HG02623 (cell line): ENCODE results near the gene GBA2.

ENCODE experiments used
- ATAC-seq: cut with Tn5 transposase; IDR thresholded peaks from one replicate; pipeline ENCODE4 v1.9.1; 2021; ENCODE audit warnings: moderate library complexity; ENCODE audit not compliant: unreplicated experiment

The GBA2 gene

GRCh38 chr9:35718721-35719511 lies 30.1 kb downstream of the GBA2 start:
- no peak for ATAC-seq

GRCh38 chr9:35717132-35717870 lies 31.7 kb downstream of the GBA2 start:
- ATAC-seq, result no peak

GRCh38 chr9:35716230-35716629 lies 32.8 kb downstream of the GBA2 start:
- no peak for ATAC-seq

DNA sequence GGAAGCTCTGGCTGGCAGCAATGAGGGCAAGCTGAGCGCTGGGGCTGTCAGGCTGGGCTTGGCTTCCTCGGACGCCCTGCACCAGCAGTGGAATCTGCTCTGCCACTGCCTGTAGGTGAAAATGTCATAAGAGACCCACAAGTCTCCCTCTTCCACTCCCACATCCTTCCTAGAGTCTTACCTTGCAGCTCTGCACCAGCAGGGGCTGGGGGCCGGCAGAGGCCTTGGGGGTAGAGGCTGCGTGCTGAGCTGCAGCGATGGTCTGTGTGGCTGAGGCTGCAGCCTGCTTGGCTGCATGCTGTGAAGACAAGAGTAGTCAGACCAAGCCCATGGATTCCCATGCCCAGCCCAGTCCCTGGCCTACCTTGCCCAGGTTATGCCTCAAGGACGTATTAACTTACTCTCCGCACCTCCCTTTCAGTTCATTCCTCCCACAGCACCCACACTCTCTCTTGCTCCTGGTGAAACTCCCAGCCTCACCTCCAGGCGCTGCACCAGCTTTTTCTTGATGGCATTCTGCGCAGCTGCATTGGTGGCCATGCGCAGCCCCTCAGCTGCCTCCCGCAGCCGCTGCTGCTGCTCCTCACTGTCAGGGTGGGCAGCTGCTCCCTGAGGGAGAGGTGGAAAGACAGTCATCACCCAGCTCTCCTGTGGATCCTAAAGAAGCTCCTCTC lies 34.3 kb downstream of the GBA2 start:
- ATAC-seq, result no peak

DNA sequence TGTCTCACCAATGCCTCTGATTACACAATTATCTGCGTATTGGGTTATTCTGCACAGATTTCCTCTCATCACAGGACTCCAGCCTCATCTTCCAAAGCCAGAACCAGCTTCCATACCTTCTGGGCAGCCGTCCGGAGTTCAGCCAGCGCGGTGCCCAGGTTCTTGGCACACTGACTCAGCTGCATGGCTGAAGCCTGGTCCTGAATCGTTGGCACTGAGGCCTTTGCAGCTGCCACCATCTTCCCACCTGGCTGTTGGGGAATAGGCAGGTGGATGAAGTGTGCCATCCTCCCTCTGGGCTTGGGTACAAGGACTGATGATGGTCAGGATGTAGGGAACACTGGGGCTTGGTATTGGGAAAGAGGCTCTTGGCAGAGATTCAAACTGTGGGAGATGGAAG lies 34.9 kb downstream of the GBA2 start:
- no peak for ATAC-seq

GRCh38 chr9:35713578-35713977 lies 35.5 kb downstream of the GBA2 start:
- no peak for ATAC-seq

GRCh38 chr9:35712762-35713400 lies 36.1 kb downstream of the GBA2 start:
- ATAC-seq, result no peak

GRCh38 chr9:35711501-35712428 lies 37.3 kb downstream of the GBA2 start:
- ATAC-seq, result no peak

DNA sequence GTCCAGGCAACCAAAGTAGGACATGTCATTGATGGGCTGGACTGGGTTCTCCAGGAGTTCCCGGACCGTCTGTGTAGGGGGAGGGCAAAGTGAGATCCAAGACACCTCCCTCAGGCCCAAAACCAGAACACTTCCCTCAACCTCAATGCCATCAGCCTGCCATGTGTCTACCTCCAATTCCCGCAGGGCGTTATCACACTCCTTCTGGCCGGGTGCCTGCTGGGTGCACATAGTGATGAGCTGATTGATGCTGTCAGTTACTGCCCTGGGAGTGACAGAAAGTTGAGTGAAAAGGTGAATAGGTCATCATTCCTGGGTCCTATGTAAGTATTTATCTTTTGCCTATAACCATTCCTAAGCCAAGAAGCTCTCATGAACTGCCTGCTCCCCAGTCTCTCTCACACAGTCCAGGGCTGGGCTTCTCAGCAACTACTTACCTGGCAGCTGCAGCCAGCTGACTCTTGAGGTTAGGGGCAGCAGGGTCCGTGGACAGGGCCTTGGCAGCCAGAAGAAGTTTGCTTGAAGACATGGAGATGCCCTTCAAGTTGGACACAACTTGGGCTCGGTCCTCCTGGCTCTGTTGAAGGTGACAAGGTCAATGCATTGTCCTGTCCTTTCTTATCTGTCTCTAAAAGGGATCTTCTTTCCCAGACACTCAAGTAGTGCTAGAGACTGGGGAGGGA lies 38.1 kb downstream of the GBA2 start:
- ATAC-seq, result no peak

- no peak for ATAC-seq
Observed at GRCh38 chr9:35708146-35708545, 40.9 kb downstream of the GBA2 start.

- no peak for ATAC-seq
Observed at GRCh38 chr9:35706951-35707350, 42.1 kb downstream of the GBA2 start.

DNA sequence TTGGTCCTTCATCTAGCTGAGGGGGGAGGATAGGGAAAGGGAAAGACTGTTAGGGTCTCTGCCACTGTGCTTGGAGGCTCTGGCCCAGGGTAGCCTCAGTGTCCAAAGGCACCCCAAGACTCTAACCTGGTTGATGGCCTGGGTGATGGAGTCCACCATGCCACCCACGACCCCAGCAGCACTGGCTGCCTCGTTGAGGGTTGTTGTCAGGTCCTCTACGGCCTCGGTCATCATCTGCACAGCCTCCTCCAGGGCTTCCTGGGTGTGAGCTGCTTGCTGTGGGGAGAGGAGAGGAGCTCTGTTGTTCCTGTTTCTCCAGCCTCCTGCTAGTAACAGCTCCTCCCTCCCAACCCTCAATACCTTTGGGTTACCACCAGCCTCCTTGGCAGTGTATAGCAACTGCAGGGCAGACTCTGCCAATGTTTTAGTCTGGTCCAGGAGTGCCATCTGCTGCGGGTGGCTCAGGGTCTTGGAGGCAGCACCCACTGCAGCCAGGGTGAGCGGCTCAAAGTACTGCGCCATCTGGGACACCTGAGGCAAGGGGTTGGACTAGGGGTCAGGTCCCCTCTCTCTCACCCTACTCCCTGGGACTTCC lies 43.1 kb downstream of the GBA2 start:
- no peak for ATAC-seq

- no peak for ATAC-seq
Observed at GRCh38 chr9:35705372-35705771, 43.7 kb downstream of the GBA2 start.

DNA sequence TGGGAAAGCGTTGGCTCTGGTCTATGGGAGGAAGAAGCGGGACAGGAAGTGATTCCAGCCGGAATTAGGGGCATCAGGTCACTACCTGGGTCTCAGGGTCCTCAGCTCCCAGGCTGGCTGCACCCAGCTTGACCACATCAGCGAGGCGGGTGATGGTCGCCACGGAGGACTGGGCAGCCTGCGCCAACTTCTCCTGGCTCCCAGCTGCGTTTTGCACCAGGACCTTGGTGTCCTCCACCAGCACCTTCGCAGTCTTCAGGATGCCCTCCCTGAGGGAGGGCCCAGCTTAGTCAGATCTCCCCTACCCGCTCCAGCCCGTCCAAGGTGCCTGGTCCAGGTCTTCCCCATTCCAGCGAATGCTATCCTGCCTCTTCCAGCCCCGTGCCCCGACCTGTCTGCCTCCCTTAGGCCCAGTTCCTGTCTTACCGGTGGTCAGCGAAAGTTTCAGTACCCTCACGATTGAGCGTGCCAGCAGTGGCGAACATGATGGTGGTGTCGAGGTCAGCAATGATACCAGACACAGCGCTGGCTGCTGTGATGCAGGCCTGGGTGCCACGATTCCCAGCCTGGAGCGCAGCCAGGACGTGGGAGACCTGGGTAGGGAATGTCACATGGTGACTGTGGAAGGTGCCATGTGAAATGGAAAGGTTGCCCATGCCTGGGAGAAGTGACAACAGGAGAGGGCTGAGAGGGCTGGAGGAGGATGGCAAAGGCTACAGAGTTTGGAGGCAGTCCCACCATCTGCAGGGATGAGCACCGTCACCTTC lies 44.9 kb downstream of the GBA2 start:
- ATAC-seq, result no peak

GRCh38 chr9:35702696-35703095 lies 46.3 kb downstream of the GBA2 start:
- no peak for ATAC-seq

DNA sequence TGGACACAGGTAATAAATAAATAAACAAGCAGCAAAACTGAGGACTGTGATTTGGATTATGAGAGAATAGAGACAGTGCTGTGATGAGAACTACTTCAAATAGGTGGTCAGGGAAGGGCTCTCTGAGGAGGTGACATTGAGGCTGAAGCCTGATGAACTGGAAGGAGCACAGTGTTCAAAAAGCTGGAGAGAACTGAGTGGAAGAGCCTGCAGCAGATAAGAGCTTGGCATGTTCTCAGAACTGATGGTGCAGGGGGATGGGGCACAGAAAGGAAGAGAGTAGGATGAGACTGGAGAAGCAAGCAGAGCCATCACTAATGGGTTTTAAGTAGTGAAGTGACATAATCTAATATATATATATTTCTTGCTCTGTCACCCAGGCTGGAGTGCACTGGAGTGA lies 48.1 kb downstream of the GBA2 start:
- ATAC-seq, result no peak

- no peak for ATAC-seq
Observed at GRCh38 chr9:35700031-35700430, 49.0 kb downstream of the GBA2 start.

DNA sequence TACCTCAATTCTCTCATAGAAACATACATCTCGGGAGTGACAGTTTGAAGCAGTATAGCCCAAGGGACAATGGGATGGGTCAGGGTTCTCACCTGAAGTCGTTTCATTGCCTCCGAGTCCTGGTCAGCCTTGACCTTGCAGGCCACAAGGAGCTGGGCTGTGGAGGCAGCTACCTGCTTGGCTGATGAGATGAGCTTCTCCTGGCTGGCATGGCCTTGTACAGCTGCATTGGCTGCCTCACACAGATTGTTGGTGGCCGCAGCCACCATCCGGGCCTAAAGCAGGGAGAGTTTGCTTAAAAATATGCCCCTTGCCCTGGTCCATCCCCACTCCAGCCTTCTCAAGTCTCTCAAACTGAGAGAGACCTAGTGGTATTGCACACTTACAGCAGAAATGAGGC lies 50.8 kb downstream of the GBA2 start:
- ATAC-seq, result no peak

DNA sequence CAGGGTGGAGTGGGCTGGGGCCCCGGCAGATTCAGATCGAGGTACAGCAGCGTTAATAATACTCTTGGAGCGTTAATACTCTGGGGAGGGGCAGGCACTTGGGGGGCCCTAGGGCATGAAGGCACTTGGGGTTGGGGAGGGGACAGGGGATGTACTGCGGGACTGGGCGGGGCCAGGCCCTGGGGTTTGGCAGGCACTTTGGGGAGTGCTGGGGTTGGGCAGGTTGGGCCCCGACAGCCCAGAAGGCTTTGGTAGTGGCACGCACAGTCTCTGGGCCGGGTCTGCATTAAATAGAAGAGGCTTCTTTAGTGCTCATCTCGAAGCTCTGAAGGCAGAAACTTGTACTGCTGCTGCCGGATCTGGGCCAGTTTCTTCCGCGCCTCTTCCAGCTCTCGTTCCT lies 51.5 kb downstream of the GBA2 start:
- no peak for ATAC-seq
